Ureter (tissue), 1 donor: ENCODE results near the gene RNU1-4. TPM values are rescaled to one million over a fixed set of nuclear protein-coding genes. Genes with fewer than 3 reads are reported as not detected.
A peak's percentile ranks its signal among the peaks of the same experiment; 100 is the strongest.
"Not testable (repeated sequence)": the region's sequence is repeated elsewhere in the genome, so short reads cannot be mapped to it uniquely, and the experiment has no call there.

Source experiments
- DNase-seq: peaks from one replicate; pipeline ENCODE4 v3.0.0-alpha.2; 2020; ENCODE audit warnings: low spot score
- total RNA-seq: library from RNA; stranded (reverse); gene quantifications from one replicate; pipeline ENCODE4 v1.2.4, GENCODE V29; 2023
- donor health status: DM: yes; HTN: yes; CAD: no.

The RNU1-4 gene
- 1,626 TPM for total RNA-seq

DNA sequence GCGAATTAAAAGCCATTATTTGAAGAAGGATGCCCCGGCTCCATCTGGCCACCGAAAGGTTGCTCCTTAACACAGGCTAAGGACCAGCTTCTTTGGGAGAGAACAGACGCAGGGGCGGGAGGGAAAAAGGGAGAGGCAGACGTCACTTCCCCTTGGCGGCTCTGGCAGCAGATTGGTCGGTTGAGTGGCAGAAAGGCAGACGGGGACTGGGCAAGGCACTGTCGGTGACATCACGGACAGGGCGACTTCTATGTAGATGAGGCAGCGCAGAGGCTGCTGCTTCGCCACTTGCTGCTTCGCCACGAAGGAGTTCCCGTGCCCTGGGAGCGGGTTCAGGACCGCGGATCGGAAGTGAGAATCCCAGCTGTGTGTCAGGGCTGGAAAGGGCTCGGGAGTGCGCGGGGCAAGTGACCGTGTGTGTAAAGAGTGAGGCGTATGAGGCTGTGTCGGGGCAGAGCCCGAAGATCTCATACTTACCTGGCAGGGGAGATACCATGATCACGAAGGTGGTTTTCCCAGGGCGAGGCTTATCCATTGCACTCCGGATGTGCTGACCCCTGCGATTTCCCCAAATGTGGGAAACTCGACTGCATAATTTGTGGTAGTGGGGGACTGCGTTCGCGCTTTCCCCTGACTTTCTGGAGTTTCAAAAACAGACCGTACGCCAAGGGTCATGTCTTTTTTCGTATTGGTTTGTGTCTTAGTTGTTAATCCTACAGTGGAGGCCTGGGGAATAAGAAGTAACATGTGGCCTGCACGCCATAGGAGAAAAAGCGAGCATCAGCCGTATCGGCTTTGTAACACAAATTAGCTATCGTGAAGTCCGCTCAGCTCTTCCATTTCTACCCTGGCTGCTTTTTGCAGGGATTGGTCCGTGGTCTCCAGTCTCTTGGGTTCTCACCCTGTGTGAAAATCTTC, at the start of gene RNU1-4:
TSS of gene RNU1-4 (plus strand) at position 470 of the 918 bp plus-strand sequence.
- DNase-seq = not testable (repeated sequence)

DNA sequence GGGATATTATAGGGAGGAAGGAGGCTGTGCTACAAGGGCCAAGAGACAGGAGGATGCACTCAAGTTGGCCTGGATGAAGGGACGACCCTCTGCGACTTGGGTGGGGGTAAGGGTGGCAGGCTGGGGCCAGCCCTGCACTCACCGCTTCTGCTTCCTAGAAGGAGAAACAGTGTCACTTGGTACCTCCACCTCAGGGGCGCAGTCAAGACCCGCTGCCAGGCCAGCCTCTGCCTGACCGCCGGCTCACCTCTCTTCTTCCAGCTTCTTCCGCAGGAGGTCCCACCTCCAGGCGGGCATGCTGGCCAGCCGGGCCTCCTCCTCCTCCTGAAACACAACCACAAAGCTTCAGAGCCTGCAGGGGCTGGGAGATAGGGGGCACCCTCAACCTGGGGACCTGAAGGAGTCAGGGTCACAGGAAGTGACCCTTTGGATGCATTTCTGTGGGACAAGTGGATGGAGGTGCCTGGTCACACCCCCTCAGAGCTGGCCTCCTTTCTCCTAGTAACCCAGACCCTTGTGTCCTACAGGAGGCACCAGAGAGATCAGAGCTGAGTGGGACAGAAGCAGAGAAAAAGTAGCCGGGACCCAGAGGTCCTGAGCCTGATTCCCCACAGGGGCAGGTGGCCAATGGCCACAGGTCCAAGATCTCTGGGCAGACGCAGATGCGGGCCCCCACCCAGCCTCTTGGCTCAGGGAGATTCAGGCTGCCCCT, 49.2 kb upstream of the RNU1-4 start:
- DNase-seq = not testable (repeated sequence)

DNA sequence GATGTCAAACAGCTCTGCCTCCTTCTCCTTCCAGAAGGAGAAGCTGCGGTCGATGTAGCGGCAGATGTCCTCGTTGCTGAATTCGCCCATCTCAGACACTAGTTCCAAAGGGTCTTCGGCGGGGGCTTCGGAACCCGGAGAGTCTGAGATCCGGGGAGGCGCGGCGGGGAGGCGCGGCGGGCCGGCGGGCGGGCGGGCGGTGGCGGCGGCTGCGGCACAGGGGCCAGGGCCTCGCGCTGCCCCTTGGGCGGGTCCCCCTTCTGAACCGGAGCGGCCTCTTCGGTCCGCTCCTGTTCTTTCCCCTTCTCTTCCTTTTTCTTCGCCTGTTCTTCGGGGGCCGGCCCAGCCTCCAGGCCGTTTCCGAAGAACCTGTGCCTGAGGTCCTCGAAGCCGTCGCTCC, 48.0 kb upstream of the RNU1-4 start:
- DNase-seq = not testable (repeated sequence)

DNA sequence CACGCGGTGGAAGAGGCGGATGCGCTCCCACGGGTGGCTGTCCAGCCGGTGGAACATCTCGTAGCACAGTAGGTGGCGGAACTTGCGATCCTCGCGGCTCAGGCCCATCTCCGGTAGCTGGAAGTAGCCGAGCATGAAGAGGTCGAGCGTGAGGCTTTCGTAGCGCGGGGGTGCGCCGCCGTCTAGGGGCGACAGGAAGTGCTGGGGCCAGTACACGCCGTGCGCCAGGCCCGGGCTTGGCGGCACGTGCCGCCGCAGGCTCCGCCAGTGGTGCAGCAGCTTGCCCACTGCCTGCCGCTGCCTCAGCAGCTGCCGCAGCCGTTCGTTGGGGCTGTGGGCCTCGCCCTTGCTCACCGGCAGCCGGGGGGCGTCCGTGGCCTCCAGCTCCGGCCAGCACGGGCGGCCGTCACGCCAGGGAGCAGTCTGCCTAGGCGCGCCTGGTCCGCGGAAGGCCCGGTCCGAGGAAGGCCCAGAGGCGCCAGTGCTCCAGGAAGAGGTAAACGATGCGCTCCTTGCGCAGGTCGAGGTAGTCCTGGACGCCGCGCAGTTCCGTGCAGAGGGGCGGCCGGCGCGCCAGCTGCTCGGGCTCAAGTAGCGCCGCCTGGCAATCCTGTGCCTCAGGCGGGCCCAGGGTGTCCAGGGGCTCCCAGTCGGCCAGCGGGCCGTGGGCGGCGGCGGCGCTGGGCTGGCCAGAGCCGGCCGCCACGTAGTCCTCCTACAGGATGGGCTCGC, 47.4 kb upstream of the RNU1-4 start:
- DNase-seq = not testable (repeated sequence)

DNA sequence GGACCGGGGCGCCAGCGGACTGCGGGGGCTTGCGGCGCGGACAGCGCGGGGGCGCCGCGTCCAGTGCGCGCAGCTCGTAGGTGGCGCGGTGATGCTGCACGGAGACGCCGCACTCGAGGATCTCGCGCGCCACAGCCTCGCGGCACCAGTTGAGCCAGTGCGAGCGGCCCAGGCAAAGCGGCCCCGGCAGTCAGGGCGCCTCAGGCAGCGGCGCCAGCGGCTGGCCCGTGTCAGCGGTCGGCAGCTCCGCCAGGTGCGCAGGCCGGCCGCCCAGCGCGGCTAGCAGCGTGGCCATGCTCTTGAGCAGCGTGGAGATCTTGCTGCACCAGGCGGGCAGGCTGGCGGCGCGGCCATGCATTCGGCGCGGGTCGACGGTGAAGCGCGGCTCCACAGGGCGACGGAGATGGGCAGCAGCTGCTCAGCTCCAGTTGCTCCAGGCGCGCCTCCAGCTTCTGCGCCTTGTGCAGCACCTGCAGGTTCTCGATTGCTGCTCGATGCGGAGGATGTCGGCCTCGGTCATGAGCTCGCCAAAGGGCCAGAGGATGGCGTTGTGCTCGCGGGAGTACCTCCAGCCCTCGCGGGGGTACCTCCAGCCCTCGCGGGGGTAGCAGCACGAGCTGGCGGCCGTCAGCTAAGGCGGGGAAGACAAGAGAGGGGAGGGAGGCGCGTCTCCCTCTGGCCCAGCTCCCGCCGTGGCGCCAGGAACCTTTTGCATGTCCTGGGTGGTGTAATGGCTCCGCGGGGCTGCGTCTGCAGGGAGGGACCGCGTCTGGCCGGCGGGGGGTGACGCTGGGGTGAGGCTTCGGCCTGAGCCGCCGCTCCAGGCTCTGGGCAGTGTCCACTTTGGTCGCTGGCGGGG, 46.6 kb upstream of the RNU1-4 start:
- not testable (repeated sequence) for DNase-seq

DNA sequence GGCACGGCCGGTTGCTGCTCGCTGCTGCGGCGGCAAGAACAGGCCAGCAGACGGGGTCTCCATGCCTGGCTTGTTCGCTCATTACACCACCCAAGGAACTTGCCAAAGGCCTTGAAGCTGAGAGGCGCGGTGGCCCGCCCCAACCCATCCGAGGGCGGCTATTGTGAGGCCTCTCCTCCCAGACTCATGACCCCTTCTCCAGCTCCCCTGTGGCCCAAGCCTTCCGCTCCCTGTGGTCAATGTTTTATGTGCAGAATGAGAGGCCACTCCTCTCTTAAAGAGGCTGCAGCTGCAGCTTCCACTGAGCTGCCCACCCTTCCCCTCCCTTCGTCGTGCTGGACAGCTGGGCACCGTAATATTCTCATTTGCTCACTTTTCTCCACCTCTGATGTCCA, 46.0 kb upstream of the RNU1-4 start:
- DNase-seq = not testable (repeated sequence)

DNA sequence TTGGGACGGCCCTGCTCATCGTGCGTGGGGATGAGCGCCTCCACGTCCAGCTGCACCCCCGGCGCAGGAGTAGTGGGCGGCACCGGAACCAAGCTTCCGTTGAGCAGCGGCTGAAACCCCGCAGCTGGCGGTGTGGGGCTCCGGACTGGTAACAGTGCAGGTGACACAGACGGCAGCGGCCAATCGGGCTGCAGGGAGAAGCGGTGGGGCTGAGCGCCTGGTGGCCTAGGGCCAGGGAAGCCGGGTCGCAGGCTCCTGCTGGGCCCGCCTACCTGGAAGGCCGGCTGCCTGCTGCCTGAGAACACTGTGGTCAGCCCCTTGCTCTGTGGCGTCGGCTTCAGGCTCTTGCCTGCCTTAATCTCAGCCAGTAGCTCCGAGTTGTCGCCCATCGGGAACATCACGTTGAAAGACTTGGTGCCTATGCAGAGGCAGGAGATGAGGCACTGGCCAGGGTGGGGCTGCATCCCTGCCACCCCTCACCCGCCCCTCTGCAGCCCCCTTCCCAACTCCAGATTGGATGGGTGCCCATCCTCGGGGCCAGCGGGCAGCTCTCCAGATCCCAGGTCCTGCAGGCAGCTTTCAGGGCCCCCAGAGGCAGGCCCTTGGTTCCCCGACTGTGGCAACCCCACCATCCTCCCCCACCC, 43.7 kb upstream of the RNU1-4 start:
- not testable (repeated sequence) for DNase-seq

DNA sequence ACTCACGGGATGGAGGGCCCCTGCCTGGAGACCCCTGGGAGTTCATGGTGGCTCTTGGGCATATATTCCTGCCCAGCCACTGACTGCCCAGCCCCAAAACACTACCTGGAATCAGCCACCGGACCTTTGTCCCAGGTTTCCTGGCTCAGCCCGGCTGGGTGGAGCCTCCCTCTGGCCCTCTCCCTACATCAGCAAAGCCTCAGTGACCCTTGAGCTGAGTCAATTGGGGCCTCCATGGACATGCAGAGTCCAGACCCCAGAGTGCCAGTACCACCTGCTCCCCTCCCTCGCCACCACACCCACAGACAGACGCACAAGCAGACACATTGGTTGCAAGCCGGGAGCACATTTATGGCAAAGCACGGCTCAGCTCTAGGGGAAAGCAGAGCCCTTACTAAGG, 43.2 kb upstream of the RNU1-4 start:
- DNase-seq = not testable (repeated sequence)

DNA sequence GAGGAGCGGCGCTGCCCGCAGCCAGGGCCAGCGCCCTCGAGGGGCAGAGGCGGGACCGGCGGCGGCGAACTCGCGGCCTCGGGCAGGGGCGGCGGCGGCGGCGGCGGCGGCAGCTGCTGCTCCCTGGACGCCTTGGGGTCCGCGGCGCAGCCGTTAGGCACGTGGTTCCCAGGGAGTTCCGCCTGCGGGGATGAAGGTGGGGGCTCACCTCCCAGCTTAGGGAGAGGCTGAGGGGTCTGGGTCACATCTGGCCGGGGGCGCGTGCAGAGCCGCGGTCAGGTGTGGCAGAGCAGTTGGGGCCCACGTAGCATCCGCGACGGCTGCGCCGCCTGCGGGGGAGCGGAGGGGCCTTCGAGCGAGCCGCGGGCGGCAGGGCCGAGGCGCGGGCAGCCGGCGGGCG, 40.9 kb upstream of the RNU1-4 start:
- DNase-seq = not testable (repeated sequence)

DNA sequence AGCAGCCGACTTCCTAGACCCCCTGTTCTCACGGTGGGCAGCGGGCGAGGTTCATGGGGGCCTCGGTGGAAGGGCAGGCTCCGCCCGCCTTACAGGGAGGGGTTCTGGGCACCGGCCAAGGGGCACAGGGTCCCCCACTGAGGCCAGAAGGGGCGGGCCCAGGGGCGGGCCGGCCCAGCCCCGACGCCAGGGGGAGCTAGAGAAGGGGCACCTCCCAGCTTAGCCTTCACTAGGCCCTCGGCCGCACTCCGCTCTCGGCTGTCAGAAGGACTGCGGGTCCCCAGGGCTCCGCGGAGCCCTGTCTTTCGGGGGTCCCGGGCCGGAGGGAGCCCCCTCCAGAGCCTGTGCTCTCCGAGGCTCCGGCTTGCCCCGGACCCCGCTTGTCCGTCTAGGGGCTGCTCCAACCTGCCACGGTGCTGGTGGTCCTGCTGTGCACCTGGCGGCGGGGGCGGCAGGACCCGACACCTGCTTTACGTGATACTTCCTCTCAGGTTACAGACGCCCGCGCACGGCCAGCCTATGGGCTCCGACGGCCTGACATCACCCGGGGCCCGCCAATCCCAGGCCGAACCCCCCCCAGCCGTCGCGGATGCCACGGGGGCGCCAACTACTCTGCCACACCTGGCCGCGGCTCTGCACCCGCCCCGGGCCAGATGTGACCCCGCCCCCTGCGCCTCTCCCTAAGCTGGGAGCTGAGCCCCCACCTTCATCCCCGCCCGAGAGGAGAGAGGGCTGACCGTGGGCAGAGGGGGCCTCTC, 40.0 kb upstream of the RNU1-4 start:
- DNase-seq = not testable (repeated sequence)

DNA sequence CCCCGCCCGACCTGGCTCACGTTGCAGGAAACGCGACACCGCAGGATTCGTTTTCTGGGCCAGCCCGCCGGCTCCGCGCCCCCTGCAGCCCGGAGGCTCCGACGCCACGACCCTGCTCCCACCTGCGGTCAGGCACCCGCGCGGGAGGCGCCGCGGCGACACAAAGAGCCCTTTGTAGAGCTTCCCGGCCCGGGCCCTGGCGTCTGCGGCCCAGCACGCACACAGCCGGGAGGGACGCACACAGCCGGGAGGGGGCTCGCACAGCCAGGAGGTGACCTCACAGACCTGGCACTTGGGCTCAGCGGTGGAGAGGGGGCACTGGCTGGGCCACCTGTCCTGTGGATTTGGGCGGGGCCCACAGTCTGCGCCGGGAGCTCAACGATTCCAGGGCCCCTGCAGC, 39.1 kb upstream of the RNU1-4 start:
- not testable (repeated sequence) for DNase-seq

DNA sequence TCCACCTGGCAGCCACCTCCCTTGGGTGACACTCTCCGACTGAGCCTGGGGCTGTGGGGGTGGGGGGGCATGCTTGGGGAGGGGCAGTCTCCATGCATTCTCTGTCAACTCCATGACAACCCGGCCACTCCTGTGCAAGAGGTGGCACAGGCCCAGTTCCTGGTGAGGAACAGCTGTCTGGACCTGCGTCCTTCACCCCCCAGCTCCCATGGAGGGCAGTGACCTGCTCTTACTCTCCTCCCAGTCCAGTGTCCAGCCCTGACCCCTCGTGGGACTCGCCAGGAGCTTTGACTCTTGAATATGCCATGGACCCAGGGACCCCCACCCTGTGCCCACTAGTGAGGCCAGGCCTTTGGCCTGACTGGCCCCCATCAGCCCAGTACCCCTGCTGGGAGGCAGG, 38.0 kb upstream of the RNU1-4 start:
- not testable (repeated sequence) for DNase-seq

DNA sequence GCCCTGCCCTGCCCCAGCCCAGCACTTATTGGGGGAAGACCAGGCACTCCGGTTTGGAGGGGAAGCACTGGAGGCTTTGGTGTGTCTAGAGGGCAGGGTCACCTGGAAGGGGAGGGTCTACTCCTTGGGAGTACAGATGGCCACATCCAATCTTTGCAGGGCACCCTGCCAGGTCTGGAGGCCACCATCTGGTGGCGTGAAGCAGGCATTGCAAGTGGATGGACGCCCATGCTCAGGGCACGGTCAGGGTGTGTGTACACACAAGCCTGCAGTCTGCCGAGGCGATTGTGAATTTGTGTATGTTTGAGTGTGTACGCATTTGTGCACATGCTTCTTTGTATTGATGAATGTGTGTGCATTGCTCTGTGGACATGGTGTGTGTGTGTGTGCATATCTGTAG, 37.2 kb upstream of the RNU1-4 start:
- not testable (repeated sequence) for DNase-seq

DNA sequence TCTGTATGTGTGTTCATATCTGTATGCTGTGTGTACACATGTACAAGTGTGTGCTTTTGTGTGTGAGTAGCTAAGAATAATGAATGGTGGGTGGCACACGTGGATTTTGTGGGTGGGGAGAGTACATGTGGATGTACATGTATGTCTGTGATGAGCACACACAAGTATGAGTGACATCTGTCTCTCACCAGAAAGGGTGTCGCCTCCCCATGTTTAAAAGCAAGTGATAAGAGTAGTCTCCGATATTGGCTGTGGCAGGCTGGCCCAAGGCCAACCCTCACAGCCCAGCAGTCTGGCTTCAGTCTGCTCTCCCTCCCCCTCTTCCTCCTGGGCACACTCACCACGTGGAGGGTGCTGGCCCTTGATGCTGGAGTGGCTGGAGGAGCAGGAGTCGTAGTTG, 36.7 kb upstream of the RNU1-4 start:
- DNase-seq = not testable (repeated sequence)

DNA sequence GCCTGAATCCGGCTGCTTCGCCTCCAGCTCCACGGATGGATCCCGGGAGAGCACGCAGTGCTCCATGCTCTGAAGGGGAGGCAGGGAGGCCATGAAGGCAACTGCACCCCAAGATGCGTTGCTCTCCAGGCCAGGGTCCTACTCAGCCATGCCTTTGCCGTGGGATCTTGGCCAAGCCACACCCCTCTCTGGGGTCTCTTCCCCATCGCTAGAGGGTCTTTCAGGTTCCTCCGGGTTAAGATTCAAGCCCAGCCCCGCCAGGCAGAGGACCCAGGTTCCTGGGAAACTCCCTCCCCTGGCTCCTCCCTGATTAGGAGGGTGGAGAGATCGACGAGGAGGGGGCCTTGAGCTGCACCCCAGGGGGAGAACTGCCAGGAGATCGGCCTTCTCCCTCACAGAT, 36.2 kb upstream of the RNU1-4 start:
- peak; percentile 43 for DNase-seq

DNA sequence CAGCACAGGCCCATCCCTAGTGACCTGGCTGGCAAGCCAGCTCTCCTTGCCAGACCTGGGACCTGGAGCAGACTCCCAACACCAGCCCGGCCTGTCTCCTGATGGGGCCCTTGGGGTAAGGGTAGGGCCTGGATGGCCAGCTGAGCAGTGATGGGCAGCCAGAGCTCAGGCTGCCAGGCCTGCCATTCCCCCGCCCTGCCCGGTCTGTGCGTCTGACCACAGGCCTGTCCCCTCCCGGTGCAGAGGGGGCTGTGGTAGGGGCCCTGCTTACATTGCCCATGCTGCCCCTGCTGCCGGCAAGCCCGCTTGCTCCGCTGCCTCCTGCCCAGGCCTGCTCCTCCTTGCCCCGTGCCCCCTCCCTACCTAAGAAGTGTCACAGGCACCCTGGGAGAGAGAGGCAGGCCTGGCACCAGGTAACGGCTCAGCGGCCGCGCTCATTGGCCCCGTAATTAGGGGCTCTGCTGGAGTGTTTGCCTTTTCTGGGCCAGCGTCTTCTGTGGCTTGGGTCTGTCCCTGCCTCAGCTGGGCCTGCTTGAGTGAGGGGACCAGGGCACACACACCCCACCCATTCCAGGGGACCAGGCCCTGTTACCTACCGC, 35.7 kb upstream of the RNU1-4 start:
- not testable (repeated sequence) for DNase-seq

DNA sequence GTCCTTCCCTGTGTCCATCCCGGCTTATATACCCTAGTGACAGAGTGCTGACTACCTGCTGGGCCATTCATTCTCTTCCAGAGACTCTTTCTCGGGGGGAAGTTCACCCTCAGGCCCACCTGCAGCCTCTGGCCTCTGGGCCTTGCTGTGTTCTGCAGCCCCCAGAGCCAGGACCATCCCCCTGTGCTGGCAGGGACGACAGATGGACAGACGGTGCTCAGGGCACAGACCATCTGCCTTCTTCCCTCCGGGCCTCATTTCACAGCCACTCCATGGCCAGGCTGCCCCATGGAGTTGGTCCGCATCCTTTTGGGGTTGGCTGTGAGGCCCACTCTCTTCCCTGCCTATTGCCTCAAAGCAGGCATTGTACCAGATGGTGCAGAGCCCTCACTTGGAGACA, 34.0 kb upstream of the RNU1-4 start:
- not testable (repeated sequence) for DNase-seq

DNA sequence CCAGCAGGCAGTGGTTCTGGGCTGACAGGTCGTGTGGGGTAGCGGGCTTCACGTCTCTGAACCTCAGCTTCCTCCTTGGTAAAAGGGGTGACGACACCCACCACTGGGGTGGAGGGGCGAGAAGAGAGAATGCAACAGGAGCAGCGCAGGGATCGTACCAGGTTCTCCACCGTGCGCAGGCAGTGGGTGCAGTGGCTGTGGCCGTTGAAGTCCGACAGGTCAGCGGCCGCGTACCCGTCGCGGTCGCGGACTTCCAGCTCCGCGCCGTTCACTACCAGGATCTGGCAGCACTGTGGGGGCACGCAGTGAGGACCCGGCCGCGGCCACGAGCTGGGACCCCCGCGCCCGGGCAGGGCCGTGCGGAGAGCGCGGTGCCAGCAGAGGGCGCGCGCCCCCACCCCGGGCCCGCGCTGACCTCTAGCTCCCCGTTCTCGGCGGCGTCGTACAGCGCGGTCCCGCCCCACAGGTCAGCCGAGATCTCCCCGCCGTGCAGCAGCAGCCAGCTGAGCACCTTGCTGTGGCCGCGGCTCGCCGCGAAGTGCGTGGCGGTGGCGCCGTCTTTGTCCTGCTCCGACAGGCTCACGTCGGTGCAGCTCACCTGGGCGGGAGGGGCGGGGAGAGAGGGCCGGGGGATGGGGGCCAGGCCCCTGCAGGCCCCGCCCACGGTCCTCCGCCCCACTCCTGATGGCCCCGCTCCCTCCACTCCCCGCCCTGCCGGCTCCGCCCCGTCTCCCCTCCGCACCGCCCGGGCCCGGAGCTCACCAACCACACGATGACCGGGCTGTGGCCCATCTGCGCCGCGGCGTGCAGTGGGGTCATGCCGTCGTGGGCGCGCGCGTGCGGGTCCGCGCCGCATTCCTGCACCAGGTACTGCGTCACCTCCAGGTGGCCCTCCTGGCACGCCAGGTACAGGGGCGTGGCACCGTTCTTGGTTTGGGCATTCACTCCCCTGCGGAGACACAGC, 32.9 kb upstream of the RNU1-4 start:
- DNase-seq = not testable (repeated sequence)
